Mesenteric fat pad (tissue), 1 donor: ENCODE results near the gene GNAQ. TPM values are rescaled to one million over a fixed set of nuclear protein-coding genes. Genes with fewer than 3 reads are reported as not detected.
"Not testable (repeated sequence)": the region's sequence is repeated elsewhere in the genome, so short reads cannot be mapped to it uniquely, and the experiment has no call there.

Experiments
- DNase-seq: peaks from one replicate; pipeline ENCODE4 v3.0.0-alpha.2; 2020; ENCODE audit warnings: low spot score
- total RNA-seq: library from RNA; stranded (reverse); fragmentation: NEBNext Ultra II Directional; extraction: Animal tissue kit (Norgen Biotek cat#: 25700); gene quantifications from one replicate; pipeline ENCODE4 v1.2.1, GENCODE V29; 2021
- donor health status: DM: yes; HTN: yes; CAD: no.

Gene GNAQ
- total RNA-seq, 1 donor from 2014 or later = 115 TPM

DNA sequence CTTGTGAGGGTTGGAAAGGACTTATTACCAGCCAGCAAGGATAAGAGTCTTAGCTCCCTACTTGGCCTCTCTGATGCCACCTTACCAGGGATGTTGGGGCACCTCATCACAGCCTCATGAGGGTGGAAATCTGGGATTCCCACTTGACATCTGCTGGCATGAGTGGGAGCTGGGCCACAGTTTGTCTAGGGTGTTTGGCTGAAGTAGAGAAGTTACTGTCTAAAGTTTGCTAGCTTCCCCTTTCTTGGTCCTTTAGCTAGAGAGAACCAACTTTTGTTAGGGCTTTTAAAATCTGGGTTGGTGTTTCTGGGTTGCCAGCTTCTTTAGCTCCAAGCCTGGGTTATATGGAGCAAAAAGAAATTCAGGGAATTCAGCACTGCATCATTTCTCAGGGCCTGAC lies 326.0 kb downstream of the GNAQ start:
- no peak for DNase-seq

DNA sequence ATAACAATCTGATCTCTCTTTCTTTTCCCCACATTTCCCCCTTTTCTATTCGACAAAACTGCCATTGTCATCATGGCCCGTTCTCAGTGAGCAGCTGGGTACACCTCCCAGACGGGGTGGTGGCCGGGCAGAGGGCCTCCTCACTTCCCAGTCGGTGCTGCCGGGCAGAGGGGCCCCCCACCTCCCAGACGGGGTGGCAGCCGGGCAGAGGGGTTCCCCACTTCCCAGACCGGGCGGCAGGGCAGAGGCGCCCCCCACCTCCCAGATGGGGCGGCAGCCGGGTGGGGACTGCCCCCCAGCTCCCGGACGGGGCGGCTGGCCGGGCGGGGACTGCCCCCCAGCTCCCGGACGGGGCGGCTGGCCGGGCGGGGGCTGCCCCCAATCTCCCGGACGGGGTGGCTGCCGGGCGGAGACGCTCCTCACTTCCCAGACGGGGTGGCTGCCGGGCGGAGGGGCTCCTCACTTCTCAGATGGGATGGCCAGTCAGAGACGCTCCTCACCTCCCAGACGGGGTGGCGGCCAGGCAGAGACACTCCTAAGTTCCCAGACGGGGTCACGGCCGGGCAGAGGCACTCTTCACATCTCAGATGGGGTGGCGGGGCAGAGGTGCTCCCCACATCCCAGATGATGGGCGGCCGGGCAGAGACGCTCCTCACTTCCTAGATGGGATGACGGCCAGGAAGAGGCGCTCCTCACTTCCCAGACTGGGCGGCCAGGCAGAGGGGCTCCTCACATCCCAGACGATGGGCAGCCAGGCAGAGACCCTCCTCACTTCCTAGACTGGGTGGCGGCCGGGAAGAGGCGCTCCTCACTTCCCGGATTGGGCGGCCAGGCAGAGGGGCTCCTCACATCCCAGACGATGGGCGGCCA lies 328.9 kb downstream of the GNAQ start:
- DNase-seq = not testable (repeated sequence)

- no peak for DNase-seq
Measured at GRCh38 chr9:77697238-77697984, 334.2 kb downstream of the GNAQ start.

DNA sequence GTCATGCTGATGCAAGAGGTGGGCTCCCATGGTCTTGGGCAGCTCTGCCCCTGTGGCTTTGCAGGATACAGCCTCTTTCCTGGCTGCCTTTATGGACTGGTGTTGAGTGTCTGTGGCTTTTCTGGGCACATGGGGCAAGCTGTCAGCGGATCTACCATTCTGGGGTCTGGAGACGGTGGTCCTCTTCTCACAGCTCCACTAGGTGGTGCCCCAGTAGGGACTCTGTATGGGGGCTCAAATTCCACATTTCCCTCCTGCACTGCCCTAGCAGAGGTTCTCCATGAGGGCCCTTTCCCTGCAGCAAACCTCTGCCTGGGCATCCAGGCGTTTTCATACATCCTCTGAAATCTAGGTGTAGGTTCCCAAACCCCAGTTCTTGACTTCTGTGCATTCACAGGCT lies 340.9 kb downstream of the GNAQ start:
- not testable (repeated sequence) for DNase-seq

GRCh38 chr9:77690119-77690518 lies 341.5 kb downstream of the GNAQ start:
- DNase-seq = not testable (repeated sequence)

- not testable (repeated sequence) for DNase-seq
Measured at GRCh38 chr9:77687737-77688136, 343.9 kb downstream of the GNAQ start.

DNA sequence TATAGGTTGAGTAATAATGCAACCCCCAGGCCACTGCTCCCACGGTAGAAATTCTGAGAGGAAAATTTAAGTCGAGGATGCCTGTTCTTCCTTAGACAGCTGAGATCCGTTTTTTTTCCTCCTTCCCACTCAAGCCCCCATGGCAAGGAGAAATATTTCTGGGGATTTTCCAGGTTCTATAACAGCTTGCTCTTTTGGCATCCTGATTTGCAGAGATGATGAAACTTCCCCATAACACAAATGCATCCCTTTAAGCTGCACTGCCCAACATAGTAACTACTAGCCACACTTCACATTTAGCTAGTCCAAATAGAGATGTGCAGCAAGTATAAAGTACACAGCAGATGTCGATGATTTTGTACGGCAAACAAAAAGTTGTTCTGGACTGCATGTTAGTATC lies 351.0 kb downstream of the GNAQ start:
- DNase-seq = no peak

- DNase-seq = no peak
Measured at GRCh38 chr9:77679661-77680368, 351.8 kb downstream of the GNAQ start.

DNA sequence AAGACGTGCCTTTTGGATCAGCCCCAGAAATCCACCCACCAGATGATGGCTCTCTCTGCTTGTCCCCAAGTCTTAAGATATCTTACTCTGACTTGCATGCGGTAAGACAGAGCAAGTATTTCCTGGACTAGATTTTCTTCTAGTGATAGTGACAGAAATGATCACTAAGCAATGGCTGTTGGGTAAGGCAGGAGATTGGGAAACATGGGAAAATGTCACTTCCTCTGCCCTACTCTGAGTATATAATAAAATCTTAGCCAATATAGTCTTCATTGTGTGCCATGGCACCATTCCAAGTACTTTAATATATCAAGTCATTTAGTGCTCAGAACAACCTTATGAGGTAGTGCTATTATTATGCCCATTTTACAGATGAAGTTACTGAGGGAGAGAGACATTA lies 352.5 kb downstream of the GNAQ start:
- DNase-seq = no peak

DNA sequence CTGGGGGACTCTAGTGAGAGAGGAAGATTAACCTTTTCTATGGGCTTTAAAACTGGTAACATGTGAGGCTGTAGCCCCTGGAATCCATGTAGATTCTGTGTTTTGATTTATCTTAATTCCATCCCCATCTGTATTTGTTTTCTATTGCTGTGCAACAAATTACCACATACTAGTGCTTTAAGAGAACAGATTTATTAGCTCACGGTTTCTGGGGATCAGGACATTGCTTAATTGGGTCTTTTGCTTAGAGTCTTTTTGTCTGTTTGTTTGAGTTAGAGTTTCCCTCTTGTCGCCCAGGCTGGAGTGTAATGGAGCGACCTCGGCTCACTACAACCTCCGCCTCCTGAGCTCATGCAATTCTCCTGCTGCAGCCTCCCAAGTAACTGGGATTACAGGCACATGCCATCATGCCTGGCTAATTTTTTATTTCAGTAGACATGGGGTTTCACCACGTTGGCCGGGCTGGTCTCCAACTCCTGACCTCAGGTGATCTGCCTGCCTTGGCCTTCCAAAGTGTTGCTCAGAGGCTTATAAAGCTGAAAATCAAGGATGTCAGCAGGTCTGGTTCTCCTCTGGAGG lies 353.6 kb downstream of the GNAQ start:
- DNase-seq = no peak

GRCh38 chr9:77677397-77677796 lies 354.2 kb downstream of the GNAQ start:
- DNase-seq = no peak

GRCh38 chr9:77673941-77674791 lies 357.4 kb downstream of the GNAQ start:
- DNase-seq = no peak

DNA sequence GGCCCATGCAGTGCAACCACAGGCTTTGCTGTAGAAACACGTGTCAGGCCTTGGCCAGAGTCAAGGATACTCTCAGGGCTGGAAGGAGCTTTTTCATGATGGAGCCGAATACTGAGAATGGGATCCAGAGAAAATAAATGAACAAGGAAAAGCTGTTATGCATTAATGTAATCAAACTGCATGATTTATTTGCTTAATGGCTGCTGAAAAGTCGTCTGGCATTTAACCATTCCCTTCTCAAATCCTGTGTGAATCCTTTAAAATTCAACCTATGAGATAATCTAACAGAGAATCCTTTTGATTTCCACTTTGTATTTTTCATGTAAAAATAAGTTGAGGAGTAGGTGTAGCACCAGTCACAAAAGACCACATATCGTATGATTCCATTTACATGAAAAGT lies 359.4 kb downstream of the GNAQ start:
- no peak for DNase-seq

GRCh38 chr9:77667151-77667550 lies 364.5 kb downstream of the GNAQ start:
- no peak for DNase-seq

Other genes with a start within 250 kb of the GNAQ start
- gene CEP78, start 204.3 kb upstream of the GNAQ start, total RNA-seq = 9.4 TPM